ENCODE results near the gene PPP1R13L. TPM values are rescaled to one million over a fixed set of nuclear protein-coding genes. Genes with fewer than 3 reads are reported as not detected.

Gene PPP1R13L
- polyA plus RNA-seq, 1 donor from 2014 or later, result not detected

GRCh38 chr19:45443462-45444317, 38.8 kb upstream of the PPP1R13L start:
- Histone ChIP-seq H3F3A (ENCODE audit: insufficient read depth, low read length, poor library complexity, severe bottlenecking) (no peaks in the 10 kb centered on the region), H3K4me3 (ENCODE audit: low read length) (peak overlapping the region; percentile 62), H2AFZ (ENCODE audit: low read depth, low read length) (no peak overlapping the region), H3K27me3 (ENCODE audit: insufficient read depth, low read depth, low read length) (no peaks in the 10 kb centered on the region), H3K27ac (ENCODE audit: low read length) (no peak overlapping the region), H4K20me1 (ENCODE audit: insufficient read depth) (no peaks in the 10 kb centered on the region), H3K4me2 (ENCODE audit: low read length) (peak overlapping the region; percentile 19), H3K36me3 (ENCODE audit: insufficient read depth, low read length) (no peaks in the 10 kb centered on the region), H3K9ac (ENCODE audit: low read length) (peak overlapping the region; percentile 55), H3K9me3 (ENCODE audit: low read length) (no peaks in the 10 kb centered on the region), H3K79me2 (replicated peaks; ENCODE audit: insufficient read depth, low read length) (no peaks in the 10 kb centered on the region), H3K9me2 (ENCODE audit: insufficient read depth, low read length) (no peaks in the 10 kb centered on the region)
- no peak for TF ChIP-seq EP300 (conservative IDR thresholded peaks at IDR 0.05; ENCODE audit: poor library complexity, severe bottlenecking)
- TF ChIP-seq RAD21 (conservative IDR thresholded peaks at IDR 0.05), result no peak
- TF ChIP-seq POLR2AphosphoS5 (IDR thresholded peaks at IDR 0.05), result no peak
- no peak for TF ChIP-seq REST (IDR thresholded peaks at IDR 0.05; ENCODE audit: borderline replicate concordance)
- TF ChIP-seq SMC3 (conservative IDR thresholded peaks at IDR 0.05; ENCODE audit: poor library complexity), result no peak

GRCh38 chr19:45442778-45443461, 38.1 kb upstream of the PPP1R13L start:
- H4K20me1 ChIP-seq (ENCODE audit: insufficient read depth), result no peaks in the 10 kb centered on the region
- no peaks in the 10 kb centered on the region for H3F3A ChIP-seq (ENCODE audit: insufficient read depth, low read length, poor library complexity, severe bottlenecking)
- H3K4me3 ChIP-seq (ENCODE audit: low read length), result peak overlapping the region; percentile 62
- no peak for TF ChIP-seq SMC3 (conservative IDR thresholded peaks at IDR 0.05; ENCODE audit: poor library complexity)
- TF ChIP-seq TAF1 (IDR thresholded peaks at IDR 0.05; ENCODE audit: low read depth), result no peak
- TF ChIP-seq POLR2AphosphoS5 (IDR thresholded peaks at IDR 0.05), result no peak
- TF ChIP-seq EP300 (conservative IDR thresholded peaks at IDR 0.05; ENCODE audit: poor library complexity, severe bottlenecking), result no peak
- no peak for TF ChIP-seq RAD21 (conservative IDR thresholded peaks at IDR 0.05)
- no peak for TF ChIP-seq REST (IDR thresholded peaks at IDR 0.05; ENCODE audit: borderline replicate concordance)
- no peak for TF ChIP-seq EZH2 (IDR thresholded peaks at IDR 0.05; ENCODE audit: borderline replicate concordance, insufficient read depth, low read length, poor library complexity, severe bottlenecking)
- TF ChIP-seq MXI1 (conservative IDR thresholded peaks at IDR 0.05; ENCODE audit: poor library complexity, severe bottlenecking), result no peak
- TF ChIP-seq CTCF (IDR thresholded peaks at IDR 0.05; ENCODE audit: poor library complexity, severe bottlenecking), result no peak
- no peaks in the 10 kb centered on the region for H3K27me3 ChIP-seq (ENCODE audit: insufficient read depth, low read depth, low read length)
- H3K4me2 ChIP-seq (ENCODE audit: low read length), result peak overlapping the region; percentile 19
- H3K9me2 ChIP-seq (ENCODE audit: insufficient read depth, low read length), result no peaks in the 10 kb centered on the region
- no peaks in the 10 kb centered on the region for H3K9me3 ChIP-seq (ENCODE audit: low read length)
- H3K27ac ChIP-seq (ENCODE audit: low read length), result no peak overlapping the region
- no peak overlapping the region for H2AFZ ChIP-seq (ENCODE audit: low read depth, low read length)
- H3K36me3 ChIP-seq (ENCODE audit: insufficient read depth, low read length), result no peaks in the 10 kb centered on the region
- no peaks in the 10 kb centered on the region for H3K79me2 ChIP-seq (replicated peaks; ENCODE audit: insufficient read depth, low read length)
- peak overlapping the region; percentile 55 for H3K9ac ChIP-seq (ENCODE audit: low read length)
